NCI-H2107 treated with DMSO at 0.1 percent for 48 hours (cell line): ENCODE data around the gene ACAA1.
"Not testable (repeated sequence)": the region's sequence is repeated elsewhere in the genome, so short reads cannot be mapped to it uniquely, and the experiment has no call there.

Source experiments
- DNase-seq: peaks from one replicate; lab custom pipeline; 2025; ENCODE audit not compliant: unreplicated experiment; lab: John Stamatoyannopoulos, UW

Gene ACAA1

GRCh38 chr3:38083871-38084333 is 53.0 kb downstream of the ACAA1 start:
- DNase-seq, result no peak

- DNase-seq, result not testable (repeated sequence)
Measured at GRCh38 chr3:38083254-38083653, 53.7 kb downstream of the ACAA1 start.

- DNase-seq, result not testable (repeated sequence)
Measured at GRCh38 chr3:38082296-38082695, 54.6 kb downstream of the ACAA1 start.

- DNase-seq, result not testable (repeated sequence)
Measured at GRCh38 chr3:38077073-38077472, 59.9 kb downstream of the ACAA1 start.
